Natural killer cell (primary cell): Measurements from ENCODE around the gene CAPN5. TPM values are rescaled to one million over a fixed set of nuclear protein-coding genes. Genes with fewer than 3 reads are reported as not detected.

ENCODE experiments used
- ATAC-seq, 3 donors: fragments of 150-1000 bp in 2 of 3; fragments of 200-7000 bp in 1 of 3; cut with Tn5 transposase; 1 replicate in 1 of 3; 2 replicates in 2 of 3; pipeline ENCODE4 v1.10.0; 2021; ENCODE audit warnings: mild to moderate bottlenecking in 2 of 3, moderate library complexity in 2 of 3
- DNase-seq, 2 donors: peaks; one replicate each; pipeline versions ENCODE4 v3.0.0 to v3.0.0-alpha.2; 2013 to 2021; ENCODE audit warnings: mixed read lengths in 1 of 2
- H3K27ac ChIP-seq: one replicate; pipeline ENCODE4 v1.5.1; 2013; ENCODE audit warnings: mild to moderate bottlenecking, low read length
- H3K27me3 ChIP-seq: one replicate; pipeline ENCODE4 v1.6.1; 2013; ENCODE audit warnings: low read length; ENCODE audit not compliant: control insufficient read depth, insufficient read depth
- H3K36me3 ChIP-seq: one replicate; pipeline ENCODE4 v1.6.1; 2013; ENCODE audit warnings: low read length; ENCODE audit not compliant: control insufficient read depth, insufficient read depth
- H3K4me1 ChIP-seq: one replicate; pipeline ENCODE4 v1.6.1; 2013; ENCODE audit warnings: low read length; ENCODE audit not compliant: control insufficient read depth, insufficient read depth
- H3K4me3 ChIP-seq: one replicate; pipeline ENCODE4 v1.5.1; 2013; ENCODE audit warnings: low read length
- H3K9me3 ChIP-seq: one replicate; pipeline ENCODE4 v1.6.1; 2013; ENCODE audit warnings: low read length; ENCODE audit not compliant: control insufficient read depth, insufficient read depth
- H3K27ac Mint-ChIP-seq, 2 donors: one replicate each; pipeline ENCODE4 v1.8.0; 2022; ENCODE audit warnings: mild to moderate bottlenecking in 2 of 2, mixed read lengths in 2 of 2, moderate library complexity in 1 of 2
- H3K27me3 Mint-ChIP-seq, 2 donors: one replicate each; pipeline ENCODE4 v1.8.0; 2022; ENCODE audit warnings: low read depth in 2 of 2, mixed read lengths in 2 of 2
- H3K36me3 Mint-ChIP-seq: one replicate; pipeline ENCODE4 v1.8.0; 2022; ENCODE audit warnings: mixed read lengths
- H3K4me1 Mint-ChIP-seq, 2 donors: one replicate each; pipeline ENCODE4 v1.8.0; 2022; ENCODE audit warnings: mixed read lengths in 2 of 2
- H3K4me3 Mint-ChIP-seq: one replicate; pipeline ENCODE4 v1.8.0; 2022; ENCODE audit warnings: mild to moderate bottlenecking, moderate library complexity, mixed read lengths
- H3K9me3 Mint-ChIP-seq, 2 donors: one replicate each; pipeline ENCODE4 v1.8.0; 2022; ENCODE audit warnings: mixed read lengths in 2 of 2
- CTCF ChIP-seq: fragments of 200-600 bp; IDR thresholded peaks from one replicate; pipeline ENCODE4 v1.8.0; 2022; ENCODE audit warnings: antibody characterized with exemption
- WGBS: methylation state at CpG from one replicate; pipeline ENCODE4 v1.1.7; 2013; ENCODE audit warnings: missing lambda C conversion rate; ENCODE audit not compliant: insufficient coverage; 5-methylcytosine and 5-hydroxymethylcytosine counted together
- intact Hi-C: fragments of 100-400 bp; cut with micrococcal nuclease; formaldehyde crosslinking; loops from one replicate; pipeline ENCODE4 v1.14.2; 2022
- total RNA-seq, 4 donors: library from RNA; stranded (reverse); fragments of 120-200 nt in 1 of 4; gene quantifications; one replicate each; pipeline versions ENCODE4 v1.2.3 to v1.2.4, GENCODE V29; 2013 to 2022

Gene CAPN5
- total RNA-seq, 3 donors from 2014 or later (not counting 1 experiment from before 2014, with no cell fraction given) = 32.3 to 34.5 (median 34.3) TPM

- no peak overlapping the region for H3K27ac ChIP-seq
- DNase-seq (no peak), ATAC-seq (no peak)
- H3K4me1 ChIP-seq = no peaks in the 10 kb centered on the region
- H3K27me3 Mint-ChIP-seq = peaks cover 30 to 39% of the 10 kb centered on the region in 2 donors
- intact Hi-C loops = no loop called here
- no peaks in the 10 kb centered on the region for H3K36me3 ChIP-seq
- no peaks in the 10 kb centered on the region for H3K9me3 Mint-ChIP-seq
- WGBS = no CpG with 5 or more reads among the region's 2 CpGs
- H3K27ac Mint-ChIP-seq = no peak overlapping the region
- H3K36me3 Mint-ChIP-seq = no peaks in the 10 kb centered on the region
- peaks cover 11% of the 10 kb centered on the region for H3K27me3 ChIP-seq
- H3K9me3 ChIP-seq = no peaks in the 10 kb centered on the region
- no peaks in the 10 kb centered on the region for H3K4me1 Mint-ChIP-seq
- H3K4me3 ChIP-seq = no peak overlapping the region
- H3K4me3 Mint-ChIP-seq = no peak overlapping the region
- TF ChIP-seq CTCF = no peak
These were observed 68.3 kb downstream of the CAPN5 start for GRCh38 chr11:77135069-77135468.

- intact Hi-C loops = no loop called here
- H3K4me3 ChIP-seq = no peak overlapping the region
- Mint-ChIP-seq H3K36me3 (no peaks in the 10 kb centered on the region), H3K27me3 (peaks cover 36 to 49% of the 10 kb centered on the region in 2 donors), H3K27ac (no peak overlapping the region), H3K9me3 (no peaks in the 10 kb centered on the region), H3K4me1 (no peaks in the 10 kb centered on the region), H3K4me3 (no peak overlapping the region)
- no peak overlapping the region for H3K27ac ChIP-seq
- H3K4me1 ChIP-seq = no peaks in the 10 kb centered on the region
- 76% methylated on average over 8 of the region's 8 CpGs for WGBS
- H3K27me3 ChIP-seq = peaks cover 11% of the 10 kb centered on the region
- DNase-seq (no peak), ATAC-seq (no peak)
- no peaks in the 10 kb centered on the region for H3K9me3 ChIP-seq
- no peaks in the 10 kb centered on the region for H3K36me3 ChIP-seq
- no peak for TF ChIP-seq CTCF
These were observed 69.3 kb downstream of the CAPN5 start for GRCh38 chr11:77136074-77136473.

GRCh38 chr11:77136784-77137420 lies 70.1 kb downstream of the CAPN5 start:
- H3K9me3 ChIP-seq = no peaks in the 10 kb centered on the region
- Mint-ChIP-seq H3K4me1 (peaks cover 5% of the 10 kb centered on the region in 2 donors), H3K36me3 (no peaks in the 10 kb centered on the region), H3K4me3 (no peak overlapping the region), H3K27ac (no peak overlapping the region), H3K27me3 (peaks cover 41 to 54% of the 10 kb centered on the region in 2 donors), H3K9me3 (no peaks in the 10 kb centered on the region)
- H3K27me3 ChIP-seq = peaks cover 11% of the 10 kb centered on the region
- peaks cover 5% of the 10 kb centered on the region for H3K4me1 ChIP-seq
- TF ChIP-seq CTCF = no peak
- DNase-seq = no peak
- 77% methylated on average over 12 of the region's 12 CpGs for WGBS
- no peak overlapping the region for H3K4me3 ChIP-seq
- no peak for ATAC-seq
- H3K27ac ChIP-seq = no peak overlapping the region
- intact Hi-C loops = no loop called here
- H3K36me3 ChIP-seq = no peaks in the 10 kb centered on the region

DNA sequence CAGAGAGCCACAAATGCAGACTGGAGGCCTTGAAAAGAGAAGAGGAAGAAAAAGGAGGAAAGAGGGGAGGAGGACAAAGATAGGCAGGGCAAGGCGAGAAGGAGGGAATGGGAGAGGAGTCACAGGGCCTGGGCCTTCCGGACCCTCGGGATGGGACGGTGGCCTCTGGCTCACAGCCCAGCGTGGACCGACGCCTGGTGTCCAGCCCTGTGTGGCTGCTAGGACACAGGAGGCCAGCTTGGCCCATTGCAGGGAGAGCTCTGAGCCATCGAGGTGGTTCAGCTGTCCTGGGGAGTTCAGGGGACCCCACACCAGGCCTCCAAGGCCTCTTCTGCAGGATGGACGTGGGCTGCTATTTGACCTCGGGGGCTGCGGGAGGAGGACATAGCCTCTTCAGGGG lies 70.7 kb downstream of the CAPN5 start:
- 84% methylated on average over 11 of the region's 11 CpGs for WGBS
- no peak overlapping the region for H3K4me3 ChIP-seq
- peaks cover 11% of the 10 kb centered on the region for H3K27me3 ChIP-seq
- no peak for TF ChIP-seq CTCF
- peaks cover 10% of the 10 kb centered on the region in 2 donors for H3K4me1 Mint-ChIP-seq
- H3K4me1 ChIP-seq = peaks cover 10% of the 10 kb centered on the region
- no peaks in the 10 kb centered on the region for H3K9me3 ChIP-seq
- H3K4me3 Mint-ChIP-seq = no peak overlapping the region
- H3K27me3 Mint-ChIP-seq = peaks cover 46 to 60% of the 10 kb centered on the region in 2 donors
- H3K9me3 Mint-ChIP-seq = no peaks in the 10 kb centered on the region
- no peaks in the 10 kb centered on the region for H3K36me3 ChIP-seq
- H3K27ac ChIP-seq = no peak overlapping the region
- no peak overlapping the region for H3K27ac Mint-ChIP-seq
- no peaks in the 10 kb centered on the region for H3K36me3 Mint-ChIP-seq
- ATAC-seq (no peak), DNase-seq (no peak)
- intact Hi-C loops = no loop called here
